Bronchial epithelial cell (primary cell): Measurements from ENCODE around the gene CSDE1. TPM values are rescaled to one million over a fixed set of nuclear protein-coding genes. Genes with fewer than 3 reads are reported as not detected.
"Not testable (repeated sequence)": the region's sequence is repeated elsewhere in the genome, so short reads cannot be mapped to it uniquely, and the experiment has no call there.

Source experiments
- DNase-seq: peaks from one replicate; pipeline ENCODE4 v3.0.0-alpha.2; 2010; ENCODE audit warnings: low read depth
- FAIRE-seq: peaks from 2 replicates; lab custom pipeline; 2011; peaks lifted over from hg19 to GRCh38; lab: Jason Lieb, UNC
- H3K27me3 ChIP-seq: 2 replicates; pipeline ENCODE4 v1.5.1; 2011; ENCODE audit warnings: low read length; ENCODE audit not compliant: control insufficient read depth, insufficient read depth
- H3K36me3 ChIP-seq: 2 replicates; pipeline ENCODE4 v1.5.1; 2011; ENCODE audit warnings: low read length; ENCODE audit not compliant: control insufficient read depth, insufficient read depth
- H3K4me3 ChIP-seq: 2 replicates; pipeline ENCODE4 v1.5.1; 2011; ENCODE audit warnings: mild to moderate bottlenecking, low read depth, low read length, control low read depth
- total RNA-seq: library from RNA; depleted of rRNA; stranded (reverse); fragments of >200 nt; gene quantifications from 2 replicates; pipeline ENCODE4 v1.2.1, GENCODE V29; 2014
- TF ChIP-seq, protein P1 (sequence below): IDR thresholded peaks from 2 replicates; pipeline ENCODE4 v1.5.1; 2011; ENCODE audit warnings: mild to moderate bottlenecking, moderate library complexity, low read length, control low read depth, inconsistent platforms; ENCODE audit not compliant: insufficient read depth, severe bottlenecking

The CSDE1 gene
- total RNA-seq, 1 donor from 2014 or later, result 875 TPM

- no peak for FAIRE-seq
Measured at GRCh38 chr1:114758256-114758832, 560 bp upstream of the CSDE1 start.

GRCh38 chr1:114756949-114757454 is 782 bp downstream of the CSDE1 start:
- TF ChIP-seq, protein P1, sequence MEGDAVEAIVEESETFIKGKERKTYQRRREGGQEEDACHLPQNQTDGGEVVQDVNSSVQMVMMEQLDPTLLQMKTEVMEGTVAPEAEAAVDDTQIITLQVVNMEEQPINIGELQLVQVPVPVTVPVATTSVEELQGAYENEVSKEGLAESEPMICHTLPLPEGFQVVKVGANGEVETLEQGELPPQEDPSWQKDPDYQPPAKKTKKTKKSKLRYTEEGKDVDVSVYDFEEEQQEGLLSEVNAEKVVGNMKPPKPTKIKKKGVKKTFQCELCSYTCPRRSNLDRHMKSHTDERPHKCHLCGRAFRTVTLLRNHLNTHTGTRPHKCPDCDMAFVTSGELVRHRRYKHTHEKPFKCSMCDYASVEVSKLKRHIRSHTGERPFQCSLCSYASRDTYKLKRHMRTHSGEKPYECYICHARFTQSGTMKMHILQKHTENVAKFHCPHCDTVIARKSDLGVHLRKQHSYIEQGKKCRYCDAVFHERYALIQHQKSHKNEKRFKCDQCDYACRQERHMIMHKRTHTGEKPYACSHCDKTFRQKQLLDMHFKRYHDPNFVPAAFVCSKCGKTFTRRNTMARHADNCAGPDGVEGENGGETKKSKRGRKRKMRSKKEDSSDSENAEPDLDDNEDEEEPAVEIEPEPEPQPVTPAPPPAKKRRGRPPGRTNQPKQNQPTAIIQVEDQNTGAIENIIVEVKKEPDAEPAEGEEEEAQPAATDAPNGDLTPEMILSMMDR, result no peak
- Histone ChIP-seq H3K27me3 (no peaks in the 10 kb centered on the region), H3K4me3 (peak overlapping the region; percentile 67), H3K36me3 (no peaks in the 10 kb centered on the region)
- DNase-seq (peak; percentile 71), FAIRE-seq (no peak)

More at GRCh38 chr1:114758256-114758832, 560 bp upstream of the CSDE1 start:
- TF ChIP-seq, protein P1, result no peak
- Histone ChIP-seq H3K27me3 (no peaks in the 10 kb centered on the region), H3K36me3 (no peaks in the 10 kb centered on the region), H3K4me3 (peak overlapping the region; percentile 67)
- DNase-seq, result peak; percentile 76

GRCh38 chr1:114756009-114756892 is 1.5 kb downstream of the CSDE1 start:
- Histone ChIP-seq H3K4me3 (peak overlapping the region; percentile 67), H3K27me3 (no peaks in the 10 kb centered on the region), H3K36me3 (no peaks in the 10 kb centered on the region)
- TF ChIP-seq, protein P1, result no peak
- no peak for DNase-seq
- no peak for FAIRE-seq

DNA sequence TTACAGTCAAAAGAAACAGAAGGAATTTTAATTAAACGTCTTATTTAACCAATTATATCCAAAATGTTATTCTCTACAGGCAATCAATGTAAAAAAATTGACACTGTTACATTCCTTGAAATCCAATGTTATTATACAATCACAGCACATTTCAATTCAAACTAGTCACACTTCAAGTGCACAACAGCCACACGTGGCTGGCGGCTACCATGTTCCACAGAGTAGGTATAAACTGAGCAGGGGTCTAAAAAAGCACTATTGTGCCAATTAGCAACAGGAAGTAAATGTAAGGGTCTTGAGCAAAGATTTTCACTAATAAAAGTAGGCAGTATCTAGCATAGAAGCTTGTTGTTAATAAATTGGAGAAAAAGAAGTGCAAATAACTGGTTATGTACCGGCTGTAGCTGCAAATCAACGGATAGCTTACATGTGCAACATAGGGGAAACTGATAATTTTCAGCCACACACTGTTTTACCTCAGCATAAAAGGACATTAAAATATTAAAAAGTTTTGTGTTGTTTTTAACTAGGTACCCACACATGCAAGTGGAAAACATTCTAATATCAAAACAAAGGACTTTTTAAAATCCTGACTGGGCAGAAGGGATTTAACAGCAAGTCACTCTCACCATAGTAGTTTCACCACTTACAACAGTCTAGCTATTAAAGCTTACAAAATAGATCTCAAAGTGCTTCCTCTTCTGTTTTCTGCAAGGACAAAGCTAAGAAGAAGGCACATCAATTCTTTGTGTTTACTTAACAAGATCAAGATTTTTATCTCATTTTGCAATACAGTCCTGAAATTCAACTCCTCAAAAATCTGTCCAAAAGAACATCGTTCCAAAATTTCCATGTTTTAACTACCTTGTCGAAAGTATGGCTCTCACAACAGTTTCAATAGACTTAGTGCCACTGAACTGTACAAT is 2.5 kb downstream of the CSDE1 start:
- no peak for DNase-seq
- Histone ChIP-seq H3K4me3 (no peak overlapping the region), H3K36me3 (no peaks in the 10 kb centered on the region), H3K27me3 (no peaks in the 10 kb centered on the region)
- TF ChIP-seq, protein P1, result no peak
- FAIRE-seq, result no peak

- H3K36me3 ChIP-seq, H3K4me3 ChIP-seq, DNase-seq, FAIRE-seq, H3K27me3 ChIP-seq: not testable (repeated sequence)
Measured at GRCh38 chr1:114753702-114754101, 4.1 kb downstream of the CSDE1 start.
